AG09309 (cell line): ENCODE measurements around the gene PARP6.

Experiments used
- DNase-seq: peaks from one replicate; pipeline ENCODE4 v3.0.0-alpha.2; 2010; ENCODE audit warnings: low read depth
- H3K4me3 ChIP-seq: 2 replicates; pipeline ENCODE4 v1.5.1; 2011; ENCODE audit warnings: mild to moderate bottlenecking, low read depth, low read length, moderate library complexity; ENCODE audit not compliant: control insufficient read depth
- TF ChIP-seq, protein P1 (sequence below): IDR thresholded peaks from 2 replicates; pipeline ENCODE4 v1.5.1; 2011; ENCODE audit warnings: mild to moderate bottlenecking, low read depth, low read length, inconsistent platforms; ENCODE audit not compliant: insufficient read depth, control insufficient read depth; ENCODE audit errors: missing control alignments

PARP6 gene

DNA sequence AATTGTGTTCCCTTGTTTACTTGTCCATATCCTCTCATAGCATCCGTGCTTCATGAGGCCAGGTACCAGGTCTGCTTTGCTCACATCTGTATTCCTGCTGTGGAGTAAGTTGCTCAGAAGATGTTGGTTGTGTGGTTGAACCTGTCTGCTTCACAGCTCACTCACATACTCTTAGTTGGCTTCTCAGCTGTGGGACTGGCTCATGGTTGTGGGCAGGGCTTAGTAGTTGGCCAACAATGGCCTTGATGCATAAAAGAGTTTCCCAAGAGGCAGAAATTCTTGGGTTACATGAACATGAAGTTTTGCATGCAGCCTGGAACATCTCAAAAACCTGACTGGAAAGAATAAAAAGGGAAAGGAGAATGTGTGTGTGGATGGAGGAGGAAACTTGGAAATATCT, 30.6 kb upstream of the PARP6 start:
- TF ChIP-seq, protein P1, sequence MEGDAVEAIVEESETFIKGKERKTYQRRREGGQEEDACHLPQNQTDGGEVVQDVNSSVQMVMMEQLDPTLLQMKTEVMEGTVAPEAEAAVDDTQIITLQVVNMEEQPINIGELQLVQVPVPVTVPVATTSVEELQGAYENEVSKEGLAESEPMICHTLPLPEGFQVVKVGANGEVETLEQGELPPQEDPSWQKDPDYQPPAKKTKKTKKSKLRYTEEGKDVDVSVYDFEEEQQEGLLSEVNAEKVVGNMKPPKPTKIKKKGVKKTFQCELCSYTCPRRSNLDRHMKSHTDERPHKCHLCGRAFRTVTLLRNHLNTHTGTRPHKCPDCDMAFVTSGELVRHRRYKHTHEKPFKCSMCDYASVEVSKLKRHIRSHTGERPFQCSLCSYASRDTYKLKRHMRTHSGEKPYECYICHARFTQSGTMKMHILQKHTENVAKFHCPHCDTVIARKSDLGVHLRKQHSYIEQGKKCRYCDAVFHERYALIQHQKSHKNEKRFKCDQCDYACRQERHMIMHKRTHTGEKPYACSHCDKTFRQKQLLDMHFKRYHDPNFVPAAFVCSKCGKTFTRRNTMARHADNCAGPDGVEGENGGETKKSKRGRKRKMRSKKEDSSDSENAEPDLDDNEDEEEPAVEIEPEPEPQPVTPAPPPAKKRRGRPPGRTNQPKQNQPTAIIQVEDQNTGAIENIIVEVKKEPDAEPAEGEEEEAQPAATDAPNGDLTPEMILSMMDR, result no peak
- H3K4me3 ChIP-seq, result no peak overlapping the region
- DNase-seq, result no peak

DNA sequence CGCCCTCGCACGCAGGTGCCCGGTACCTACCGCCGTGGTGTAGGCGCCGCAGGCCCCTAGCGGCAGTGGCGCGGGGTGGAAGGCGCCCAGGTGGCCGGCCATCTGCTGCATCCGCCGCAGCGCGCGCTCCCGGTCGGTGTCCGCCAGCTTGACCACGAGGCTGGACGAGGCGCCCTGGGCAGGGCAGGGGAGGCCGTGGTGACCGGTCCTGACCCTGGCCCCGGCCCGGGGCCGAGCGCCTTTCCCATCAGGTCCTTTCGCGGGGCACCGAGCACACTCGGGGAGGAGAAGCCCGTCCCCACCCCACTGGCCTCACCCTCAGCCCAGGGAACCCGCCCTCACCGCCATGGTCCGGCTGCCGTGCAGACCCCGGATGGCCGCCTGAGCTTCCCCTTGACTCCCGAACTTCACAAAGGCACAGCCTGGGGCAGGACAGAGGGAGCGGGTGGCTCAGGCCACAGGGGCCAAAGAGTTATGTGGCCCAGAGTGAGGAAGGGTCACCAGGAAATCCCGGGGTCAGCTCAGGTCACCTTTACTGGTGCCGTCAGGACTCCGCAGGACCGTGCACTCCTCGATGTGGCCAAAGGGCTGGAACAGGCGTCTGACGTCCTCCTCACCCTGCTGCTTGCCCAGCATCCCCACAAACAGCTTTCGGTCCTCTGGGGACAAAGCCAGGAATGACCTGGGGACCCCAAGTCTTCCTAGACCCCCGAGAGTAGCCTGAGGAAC, 17.4 kb upstream of the PARP6 start:
- no peak for DNase-seq
- H3K4me3 ChIP-seq, result no peak overlapping the region
- TF ChIP-seq, protein P1, result no peak

DNA sequence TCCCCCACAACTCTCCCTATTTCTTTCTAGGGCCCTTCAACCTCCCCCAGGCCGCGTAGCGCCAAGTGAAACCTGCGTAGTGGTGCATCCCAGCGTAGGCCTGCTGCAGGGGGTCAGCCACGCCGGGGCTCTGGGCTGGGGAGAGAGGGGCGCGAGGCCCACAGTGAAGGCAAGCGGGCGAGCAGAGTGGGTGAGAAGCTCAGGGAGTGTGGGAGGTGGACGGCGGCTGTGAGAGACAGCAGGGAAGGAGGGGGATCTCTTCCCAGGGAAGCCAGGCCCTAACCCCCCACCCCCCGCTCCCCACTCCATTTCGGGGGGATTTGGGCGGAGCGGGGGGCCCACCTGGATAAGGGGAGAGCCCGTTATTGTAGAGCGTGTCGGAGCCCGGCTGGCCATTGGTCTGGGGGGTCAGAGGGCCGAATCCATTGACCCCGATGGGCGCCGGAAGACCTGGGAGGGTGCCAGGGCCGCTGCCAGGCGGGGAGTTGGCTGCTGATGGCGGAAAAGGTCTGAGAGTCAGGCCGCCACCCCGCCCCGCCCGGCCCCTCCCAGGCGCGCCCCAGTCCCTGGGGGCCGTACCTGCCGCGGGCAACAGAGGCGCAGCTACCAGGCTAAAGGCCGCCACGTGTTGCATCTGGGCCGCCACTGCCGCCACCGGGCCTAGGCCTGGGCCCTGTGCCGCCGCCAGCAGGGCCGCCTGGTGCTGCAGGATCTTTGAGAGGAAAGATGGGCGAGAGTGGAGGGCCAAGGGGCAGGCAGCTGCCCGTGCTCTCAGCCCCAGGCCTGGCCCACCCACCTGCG, 16.6 kb upstream of the PARP6 start:
- TF ChIP-seq, protein P1, result no peak
- no peak overlapping the region for H3K4me3 ChIP-seq
- DNase-seq, result no peak

DNA sequence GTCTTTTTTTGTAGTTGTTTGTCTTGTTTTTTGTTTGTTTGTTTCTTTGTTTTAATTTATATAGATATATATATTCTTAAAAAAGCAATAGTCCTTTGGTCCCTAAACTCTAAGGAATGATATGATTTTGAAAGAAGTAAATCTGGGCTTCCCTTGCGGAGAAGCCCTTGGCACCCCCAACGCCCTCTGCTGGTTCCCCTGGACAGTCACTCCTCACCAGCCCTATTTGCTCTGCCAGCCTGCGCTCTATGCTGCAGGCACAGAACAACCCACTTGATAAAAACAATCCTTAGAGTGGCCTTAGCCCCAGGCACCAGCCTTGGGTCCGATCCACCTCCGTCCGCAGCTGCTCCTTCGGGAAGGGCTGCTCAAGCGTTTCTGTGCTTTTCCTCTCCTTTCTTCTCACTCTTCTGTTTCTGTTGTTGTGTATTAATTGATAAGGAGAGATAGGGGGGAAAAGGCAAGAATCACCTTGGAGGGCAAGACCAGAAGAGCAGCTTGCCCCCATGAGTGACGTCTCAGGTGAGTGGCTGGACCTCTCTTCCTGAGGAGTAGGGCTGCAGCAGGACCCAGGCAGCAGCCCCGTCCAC, 13.7 kb upstream of the PARP6 start:
- TF ChIP-seq, protein P1, result peak; percentile 43
- no peak for DNase-seq
- H3K4me3 ChIP-seq, result no peak overlapping the region

DNA sequence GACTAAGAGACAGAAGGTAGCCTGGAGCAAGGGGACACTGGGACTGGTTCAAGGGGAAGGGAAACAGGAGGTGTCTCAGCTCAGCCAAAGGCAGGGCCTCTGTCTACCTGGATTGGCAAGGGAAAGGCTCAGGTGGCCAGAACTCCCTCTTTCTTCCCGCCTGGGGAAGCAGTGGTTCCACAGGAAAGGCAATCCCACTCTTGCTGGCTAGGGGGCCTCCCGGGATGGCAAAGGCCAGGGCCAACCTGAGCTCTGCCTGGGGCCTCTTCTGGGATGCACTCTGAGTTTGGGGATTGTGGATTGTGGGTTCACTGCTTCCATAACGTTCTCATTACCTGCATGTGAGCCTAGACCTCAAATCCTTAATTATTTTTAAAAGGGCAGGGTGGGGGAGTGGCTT, 13.0 kb upstream of the PARP6 start:
- no peak overlapping the region for H3K4me3 ChIP-seq
- TF ChIP-seq, protein P1, result no peak
- no peak for DNase-seq

DNA sequence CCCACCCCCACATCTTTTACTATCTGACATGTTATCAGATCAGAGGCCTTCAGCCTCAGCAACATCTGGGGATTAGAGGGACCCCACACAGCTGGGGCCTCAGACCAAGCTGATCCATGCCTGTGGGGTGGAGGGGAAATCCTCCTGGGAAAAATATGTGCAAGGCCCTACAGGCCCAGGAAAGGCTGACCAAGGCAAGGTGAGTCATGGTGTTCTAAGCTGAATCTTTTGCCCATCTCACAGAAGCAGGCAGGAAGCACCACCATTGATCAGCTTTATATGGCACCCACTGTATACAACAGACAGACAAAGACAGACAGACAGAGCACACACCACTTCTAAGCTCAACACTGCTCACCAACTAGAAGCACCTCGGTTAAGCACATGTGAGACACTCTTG, 12.4 kb upstream of the PARP6 start:
- DNase-seq, result no peak
- TF ChIP-seq, protein P1, result no peak
- no peak overlapping the region for H3K4me3 ChIP-seq
